ENCODE data around the gene DIPK1C.

DIPK1C gene

GRCh38 chr18:74453642-74454198 lies 3.4 kb downstream of the DIPK1C start:
- DNase-seq (ENCODE audit: low read depth) = no peak
- TF ChIP-seq, protein P1, sequence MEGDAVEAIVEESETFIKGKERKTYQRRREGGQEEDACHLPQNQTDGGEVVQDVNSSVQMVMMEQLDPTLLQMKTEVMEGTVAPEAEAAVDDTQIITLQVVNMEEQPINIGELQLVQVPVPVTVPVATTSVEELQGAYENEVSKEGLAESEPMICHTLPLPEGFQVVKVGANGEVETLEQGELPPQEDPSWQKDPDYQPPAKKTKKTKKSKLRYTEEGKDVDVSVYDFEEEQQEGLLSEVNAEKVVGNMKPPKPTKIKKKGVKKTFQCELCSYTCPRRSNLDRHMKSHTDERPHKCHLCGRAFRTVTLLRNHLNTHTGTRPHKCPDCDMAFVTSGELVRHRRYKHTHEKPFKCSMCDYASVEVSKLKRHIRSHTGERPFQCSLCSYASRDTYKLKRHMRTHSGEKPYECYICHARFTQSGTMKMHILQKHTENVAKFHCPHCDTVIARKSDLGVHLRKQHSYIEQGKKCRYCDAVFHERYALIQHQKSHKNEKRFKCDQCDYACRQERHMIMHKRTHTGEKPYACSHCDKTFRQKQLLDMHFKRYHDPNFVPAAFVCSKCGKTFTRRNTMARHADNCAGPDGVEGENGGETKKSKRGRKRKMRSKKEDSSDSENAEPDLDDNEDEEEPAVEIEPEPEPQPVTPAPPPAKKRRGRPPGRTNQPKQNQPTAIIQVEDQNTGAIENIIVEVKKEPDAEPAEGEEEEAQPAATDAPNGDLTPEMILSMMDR (IDR thresholded peaks at IDR 0.05; ENCODE audit: low read depth, low read length, missing control alignments) = no peak
- H3K4me3 ChIP-seq (ENCODE audit: low read depth, low read length) = no peak overlapping the region

GRCh38 chr18:74453016-74453566 lies 4.0 kb downstream of the DIPK1C start:
- no peak overlapping the region for H3K4me3 ChIP-seq (ENCODE audit: low read depth, low read length)
- TF ChIP-seq, protein P1 (IDR thresholded peaks at IDR 0.05; ENCODE audit: low read depth, low read length, missing control alignments) = no peak
- no peak for DNase-seq (ENCODE audit: low read depth)

DNA sequence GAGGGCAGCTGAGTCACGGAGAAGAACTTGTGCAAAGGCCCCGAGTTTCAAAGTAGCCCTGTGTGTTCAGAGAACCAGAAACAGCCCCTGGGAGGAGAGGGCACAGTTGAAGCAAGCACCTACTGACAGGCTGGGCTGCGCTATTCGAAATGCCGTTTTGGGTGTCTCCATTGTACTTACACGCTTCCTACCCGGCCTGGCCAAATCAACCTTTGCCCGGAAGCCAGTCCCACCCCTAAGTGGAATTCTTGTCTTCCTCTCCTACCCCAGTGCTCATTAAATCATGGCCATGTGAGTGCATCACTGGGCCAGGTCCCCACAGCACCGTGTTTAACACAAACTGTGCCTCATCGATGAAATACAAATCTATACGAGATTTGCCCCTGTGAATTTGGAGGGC lies 6.0 kb downstream of the DIPK1C start:
- no peak for DNase-seq (ENCODE audit: low read depth)
- H3K4me3 ChIP-seq (ENCODE audit: low read depth, low read length) = no peak overlapping the region
- TF ChIP-seq, protein P1 (IDR thresholded peaks at IDR 0.05; ENCODE audit: low read depth, low read length, missing control alignments) = no peak

DNA sequence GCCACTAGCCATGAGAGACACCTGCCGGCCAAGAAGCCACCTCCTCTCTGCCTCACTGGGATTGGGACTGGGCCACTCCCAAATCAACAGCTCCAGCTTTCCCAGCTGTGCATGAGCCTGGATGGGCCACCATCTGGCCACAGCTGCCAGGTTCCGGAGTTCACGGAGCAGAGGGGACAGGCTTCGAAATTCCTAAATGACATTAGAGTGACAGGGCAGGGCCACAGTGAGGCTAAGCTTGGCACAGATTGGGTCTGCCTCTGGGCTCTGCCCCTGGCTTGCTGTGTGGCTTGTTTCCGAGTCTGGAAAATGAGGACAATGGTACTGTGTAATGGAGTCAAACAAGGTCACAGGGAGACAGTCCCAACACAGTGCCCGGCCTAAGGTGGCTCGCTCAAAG lies 6.5 kb downstream of the DIPK1C start:
- TF ChIP-seq, protein P1 (IDR thresholded peaks at IDR 0.05; ENCODE audit: low read depth, low read length, missing control alignments) = no peak
- H3K4me3 ChIP-seq (ENCODE audit: low read depth, low read length) = no peak overlapping the region
- DNase-seq (ENCODE audit: low read depth) = no peak

GRCh38 chr18:74447404-74448152 lies 9.5 kb downstream of the DIPK1C start:
- TF ChIP-seq, protein P1 (IDR thresholded peaks at IDR 0.05; ENCODE audit: low read depth, low read length, missing control alignments) = no peak
- H3K4me3 ChIP-seq (ENCODE audit: low read depth, low read length) = no peak overlapping the region
- DNase-seq (ENCODE audit: low read depth) = no peak

GRCh38 chr18:74446631-74447403 lies 10.3 kb downstream of the DIPK1C start:
- DNase-seq (ENCODE audit: low read depth) = no peak
- H3K4me3 ChIP-seq (ENCODE audit: low read depth, low read length) = no peak overlapping the region
- TF ChIP-seq, protein P1 (IDR thresholded peaks at IDR 0.05; ENCODE audit: low read depth, low read length, missing control alignments) = no peak

Data from GM12864 (cell line).